Hepatocyte (in vitro differentiated cells): Measurements from ENCODE around the gene BEST1.

Source experiments
- EZH2 ChIP-seq: fragments of 200-600 bp; sonication (generic); IDR thresholded peaks from 2 replicates; pipeline ENCODE4 v1.6.1; 2016; ENCODE audit warnings: antibody characterized with exemption, mild to moderate bottlenecking, borderline replicate concordance
- EZH2phosphoT487 ChIP-seq: fragments of 200-600 bp; sonication (generic); IDR thresholded peaks from one replicate; pipeline ENCODE4 v1.6.1; 2018; ENCODE audit warnings: antibody characterized with exemption, mild to moderate bottlenecking, low read depth, moderate library complexity; ENCODE audit not compliant: unreplicated experiment, severe bottlenecking
- TF ChIP-seq, protein P1 (sequence below): fragments of 200-600 bp; sonication (generic); IDR thresholded peaks from 2 replicates; pipeline ENCODE4 v1.5.1; 2016; ENCODE audit warnings: antibody characterized with exemption, mild to moderate bottlenecking; ENCODE audit not compliant: poor library complexity

DNA sequence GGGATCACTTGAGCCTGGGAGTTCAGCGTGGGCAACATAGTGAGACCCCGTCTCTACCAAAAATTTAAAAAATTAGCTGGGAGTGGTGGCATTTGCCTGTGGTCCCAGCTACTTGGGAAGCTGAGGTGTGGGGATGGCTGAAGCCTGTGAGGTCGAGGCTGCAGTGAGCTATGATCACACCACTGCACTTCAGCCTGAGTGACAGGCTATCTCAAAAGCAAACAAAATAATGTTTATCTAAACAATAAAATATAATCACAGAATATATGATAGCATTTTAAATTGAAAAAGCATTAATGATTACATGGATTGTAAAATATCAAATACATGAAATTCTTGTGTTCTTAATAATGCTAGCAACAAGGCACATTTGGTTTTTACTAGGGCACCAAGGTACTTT is 2.7 kb downstream of the BEST1 start:
- TF ChIP-seq, protein P1, sequence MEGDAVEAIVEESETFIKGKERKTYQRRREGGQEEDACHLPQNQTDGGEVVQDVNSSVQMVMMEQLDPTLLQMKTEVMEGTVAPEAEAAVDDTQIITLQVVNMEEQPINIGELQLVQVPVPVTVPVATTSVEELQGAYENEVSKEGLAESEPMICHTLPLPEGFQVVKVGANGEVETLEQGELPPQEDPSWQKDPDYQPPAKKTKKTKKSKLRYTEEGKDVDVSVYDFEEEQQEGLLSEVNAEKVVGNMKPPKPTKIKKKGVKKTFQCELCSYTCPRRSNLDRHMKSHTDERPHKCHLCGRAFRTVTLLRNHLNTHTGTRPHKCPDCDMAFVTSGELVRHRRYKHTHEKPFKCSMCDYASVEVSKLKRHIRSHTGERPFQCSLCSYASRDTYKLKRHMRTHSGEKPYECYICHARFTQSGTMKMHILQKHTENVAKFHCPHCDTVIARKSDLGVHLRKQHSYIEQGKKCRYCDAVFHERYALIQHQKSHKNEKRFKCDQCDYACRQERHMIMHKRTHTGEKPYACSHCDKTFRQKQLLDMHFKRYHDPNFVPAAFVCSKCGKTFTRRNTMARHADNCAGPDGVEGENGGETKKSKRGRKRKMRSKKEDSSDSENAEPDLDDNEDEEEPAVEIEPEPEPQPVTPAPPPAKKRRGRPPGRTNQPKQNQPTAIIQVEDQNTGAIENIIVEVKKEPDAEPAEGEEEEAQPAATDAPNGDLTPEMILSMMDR, result no peak
- TF ChIP-seq EZH2, result no peak
- no peak for TF ChIP-seq EZH2phosphoT487
